NCI-H2081 treated with DMSO at 0.1 percent for 48 hours (cell line): Measurements from ENCODE around the gene SRSF11.
"Not testable (repeated sequence)": the region's sequence is repeated elsewhere in the genome, so short reads cannot be mapped to it uniquely, and the experiment has no call there.

Experiments used
- DNase-seq: peaks from one replicate; lab custom pipeline; 2025; lab: John Stamatoyannopoulos, UW

The SRSF11 gene

GRCh38 chr1:70221238-70222121 lies at the start of gene SRSF11:
Gene SRSF11, plus strand, starts transcription at chr1:70221380. Its CDS starts 257 bp downstream, at chr1:70221637.
- peak; percentile 74 for DNase-seq

- DNase-seq: no peak
These were observed 49.7 kb upstream of the SRSF11 start for GRCh38 chr1:70171512-70171911.

- DNase-seq: not testable (repeated sequence)
These were observed 36.0 kb upstream of the SRSF11 start for GRCh38 chr1:70185181-70185580.

- no peak for DNase-seq
These were observed 32.7 kb upstream of the SRSF11 start for GRCh38 chr1:70188522-70188921.

GRCh38 chr1:70190180-70190579 lies 31.0 kb upstream of the SRSF11 start:
- no peak for DNase-seq

- not testable (repeated sequence) for DNase-seq
These were observed 28.7 kb upstream of the SRSF11 start for GRCh38 chr1:70192446-70192845.

GRCh38 chr1:70194601-70195000 lies 26.6 kb upstream of the SRSF11 start:
- no peak for DNase-seq

GRCh38 chr1:70195342-70195741 lies 25.8 kb upstream of the SRSF11 start:
- DNase-seq: no peak

GRCh38 chr1:70196333-70196732 lies 24.8 kb upstream of the SRSF11 start:
- DNase-seq: no peak

GRCh38 chr1:70200065-70200464 lies 21.1 kb upstream of the SRSF11 start:
- no peak for DNase-seq

GRCh38 chr1:70202173-70202758 lies 18.9 kb upstream of the SRSF11 start:
- no peak for DNase-seq

- no peak for DNase-seq
These were observed 17.0 kb upstream of the SRSF11 start for GRCh38 chr1:70204139-70204538.

GRCh38 chr1:70204600-70204999 lies 16.6 kb upstream of the SRSF11 start:
- no peak for DNase-seq

- no peak for DNase-seq
These were observed 16.1 kb upstream of the SRSF11 start for GRCh38 chr1:70205071-70205433.

- peak; percentile 58 for DNase-seq
These were observed 15.6 kb upstream of the SRSF11 start, which contains the start of gene LRRC40 for GRCh38 chr1:70205434-70206118. Gene LRRC40, minus strand, starts transcription at chr1:70205579. Its CDS starts 39 bp downstream, at chr1:70205540.

- DNase-seq: not testable (repeated sequence)
These were observed 14.3 kb upstream of the SRSF11 start for GRCh38 chr1:70206833-70207232.

- no peak for DNase-seq
These were observed 13.7 kb upstream of the SRSF11 start for GRCh38 chr1:70207492-70207891.

- DNase-seq: no peak
These were observed 12.9 kb upstream of the SRSF11 start for GRCh38 chr1:70208292-70208691.

GRCh38 chr1:70210820-70211219 lies 10.4 kb upstream of the SRSF11 start:
- DNase-seq: no peak

GRCh38 chr1:70211541-70211940 lies 9.6 kb upstream of the SRSF11 start:
- no peak for DNase-seq

- DNase-seq: no peak
These were observed 1.2 kb upstream of the SRSF11 start for GRCh38 chr1:70220015-70220414.

GRCh38 chr1:70220517-70221237 lies 503 bp upstream of the SRSF11 start:
- no peak for DNase-seq
